ENCODE measurements around the gene RAF1. TPM values are rescaled to one million over a fixed set of nuclear protein-coding genes. Genes with fewer than 3 reads are reported as not detected.

Gene RAF1
- total and polyA plus RNA-seq, 2 of the 13 experiments (the other 11 are each of a cell fraction or from before 2014, with no cell fraction given), result 72.2 to 91.4 TPM

GRCh38 chr3:12663936-12664908 is at the start of gene RAF1 (continued):
- TF ChIP-seq ZBTB2 (CRISPR knock-in tag; IDR thresholded peaks at IDR 0.05; ENCODE audit: low read depth) (peak; percentile 46; the same call in 1 of the 2 replicates), MAFF (IDR thresholded peaks at IDR 0.05; ENCODE audit: low read depth, low read length) (peak; percentile 42; the same call in 1 of the 2 replicates), HNRNPH1 (optimal IDR thresholded peaks at IDR 0.05; ENCODE audit: low read depth, low read length) (no peak), IKZF5 (CRISPR knock-in tag; IDR thresholded peaks at IDR 0.05) (peak; percentile 94), CHCHD3 (CRISPR knock-in tag; IDR thresholded peaks at IDR 0.05) (0 out of 2 replicates have a peak, but pooled peaks have one; percentile 3), ZNF280D (CRISPR knock-in tag; IDR thresholded peaks at IDR 0.05) (no peak), ZNF160 (CRISPR knock-in tag; IDR thresholded peaks at IDR 0.05) (no peak; the same call in 1 of the 2 replicates), HMGXB3 (CRISPR knock-in tag; IDR thresholded peaks at IDR 0.05; ENCODE audit: borderline replicate concordance) (peak; percentile 84; the same call in 1 of the 2 replicates), JARID2 (CRISPR knock-in tag; IDR thresholded peaks at IDR 0.05; ENCODE audit: insufficient replicate concordance) (no peak)
